Keratinocyte (primary cell): ENCODE measurements around the gene KREMEN1. TPM values are rescaled to one million over a fixed set of nuclear protein-coding genes. Genes with fewer than 3 reads are reported as not detected.

ENCODE experiments used
- DNase-seq: peaks from one replicate; pipeline ENCODE4 v3.0.0-alpha.2; 2011; ENCODE audit warnings: low read depth, missing footprints, low spot score
- FAIRE-seq: peaks from 2 replicates; lab custom pipeline; 2011; peaks lifted over from hg19 to GRCh38; lab: Jason Lieb, UNC
- H2AFZ ChIP-seq: 2 replicates; pipeline ENCODE4 v1.6.0; 2012; ENCODE audit warnings: low read length, control low read depth, inconsistent platforms; ENCODE audit not compliant: control insufficient read depth
- H3K27ac ChIP-seq: 2 replicates; pipeline ENCODE4 v1.5.1; 2011; ENCODE audit warnings: low read length; ENCODE audit not compliant: control insufficient read depth, insufficient read depth
- H3K27me3 ChIP-seq: 3 replicates; pipeline ENCODE4 v1.6.0; 2011; ENCODE audit warnings: low read length; ENCODE audit not compliant: control insufficient read depth, insufficient read depth; ENCODE audit errors: extremely low read depth
- H3K36me3 ChIP-seq, 2 experiments: 2 replicates in 1 of 2; 3 replicates in 1 of 2; pipeline ENCODE4 v1.5.1; 2011; ENCODE audit warnings: low read length in 2 of 2, mild to moderate bottlenecking in 1 of 2; ENCODE audit not compliant: control insufficient read depth in 2 of 2, insufficient read depth in 2 of 2; ENCODE audit errors: extremely low read depth in 1 of 2
- H3K4me1 ChIP-seq: 3 replicates; pipeline ENCODE4 v1.5.1; 2011; ENCODE audit warnings: low read length; ENCODE audit not compliant: control insufficient read depth, insufficient read depth; ENCODE audit errors: extremely low read depth
- H3K4me2 ChIP-seq: 3 replicates; pipeline ENCODE4 v1.6.0; 2011; ENCODE audit warnings: low read depth, low read length; ENCODE audit not compliant: control insufficient read depth, insufficient read depth; ENCODE audit errors: extremely low read depth
- H3K4me3 ChIP-seq, 3 experiments: fragments of 200-600 bp in 1 of 3; sonication (generic) in 1 of 3; 2 replicates in 2 of 3; 3 replicates in 1 of 3; pipeline ENCODE4 v1.5.1; 2011 to 2016; ENCODE audit warnings: low read length in 3 of 3, mild to moderate bottlenecking in 3 of 3, control low read depth in 2 of 3, inconsistent platforms in 1 of 3, low read depth in 1 of 3, mixed read lengths in 1 of 3, mixed run types in 1 of 3, moderate library complexity in 1 of 3; ENCODE audit not compliant: control insufficient read depth in 2 of 3, insufficient read depth in 2 of 3; ENCODE audit errors: extremely low read depth in 1 of 3
- H3K79me2 ChIP-seq: 2 replicates; pipeline ENCODE4 v1.6.0; 2012; ENCODE audit warnings: low read length; ENCODE audit not compliant: control insufficient read depth, insufficient read depth
- H3K9ac ChIP-seq: 3 replicates; pipeline ENCODE4 v1.6.0; 2011; ENCODE audit warnings: low read length; ENCODE audit not compliant: control insufficient read depth, insufficient read depth; ENCODE audit errors: extremely low read depth
- H3K9me1 ChIP-seq: 3 replicates; pipeline ENCODE4 v1.6.0; 2011; ENCODE audit warnings: low read length; ENCODE audit not compliant: control insufficient read depth, insufficient read depth; ENCODE audit errors: extremely low read depth
- H3K9me3 ChIP-seq: 2 replicates; pipeline ENCODE4 v1.5.1; 2012; ENCODE audit warnings: low read depth, low read length; ENCODE audit not compliant: control insufficient read depth
- H4K20me1 ChIP-seq: 3 replicates; pipeline ENCODE4 v1.6.0; 2011; ENCODE audit warnings: low read length; ENCODE audit not compliant: control insufficient read depth, insufficient read depth; ENCODE audit errors: extremely low read depth
- EZH2 ChIP-seq: IDR thresholded peaks from one replicate; pipeline ENCODE4 v1.6.1; 2012; ENCODE audit warnings: inconsistent platforms, mild to moderate bottlenecking, low read length, moderate library complexity
- dilution Hi-C: fragments of 300-500 bp; cut with MboI; formaldehyde crosslinking; loops from one replicate; pipeline ENCODE4 v1.7.0; 2020; ENCODE audit warnings: low sequenced_read_pairs; ENCODE audit not compliant: extremely low pct_ligation_motif_present
- polyA plus RNA-seq, 5 experiments: library from polyadenylated mRNA; depleted of rRNA in 3 of 5; stranded (reverse) in 3 of 5; stranded (forward) in 1 of 5; unstranded in 1 of 5; fragments of >200 nt; gene quantifications; 1 replicate in 1 of 5; 2 replicates in 3 of 5; 3 replicates in 1 of 5; pipeline versions ENCODE4 v1.2.1 to v1.2.3, GENCODE V29; 2011 to 2012; ENCODE audit warnings: missing spikeins in 2 of 5, low read depth in 1 of 5, low replicate concordance in 1 of 5
- TF ChIP-seq, protein P1 (sequence below), 3 experiments: IDR thresholded peaks in 1 of 3; conservative IDR thresholded peaks in 1 of 3; optimal IDR thresholded peaks in 1 of 3; 2 replicates in 2 of 3; 3 replicates in 1 of 3; pipeline versions ENCODE3 to v1.5.1; 2011; ENCODE audit warnings: low read length in 3 of 3, mild to moderate bottlenecking in 3 of 3, moderate library complexity in 2 of 3, control low read depth in 1 of 3, inconsistent platforms in 1 of 3; ENCODE audit not compliant: insufficient read depth in 2 of 3; ENCODE audit errors: extremely low read depth in 1 of 3

KREMEN1 gene
- polyA plus RNA-seq, 1 donor (not counting 4 experiments of a cell fraction or from before 2014, with no cell fraction given) = 6.8 TPM

DNA sequence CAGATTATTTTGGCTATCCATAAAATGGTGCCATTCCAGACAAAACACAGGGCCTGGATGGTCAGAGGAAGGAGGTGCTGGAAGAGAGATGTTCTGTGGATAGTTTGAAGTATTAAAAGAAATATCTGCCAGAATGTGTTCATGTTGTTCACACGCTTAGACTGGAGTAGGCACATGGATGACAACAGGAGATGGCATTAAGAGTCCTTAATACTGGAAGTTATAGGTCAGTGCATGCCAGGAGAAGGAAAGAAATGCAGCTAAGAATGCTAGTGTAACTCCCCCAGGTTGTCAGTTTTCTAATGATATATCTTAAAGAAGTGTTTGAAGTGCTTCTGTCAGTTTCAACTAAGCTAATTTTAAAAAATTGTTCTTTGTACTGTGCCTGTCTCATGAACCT, 20.2 kb downstream of the KREMEN1 start:
- Histone ChIP-seq H2AFZ (no peak overlapping the region), H3K9ac (no peak overlapping the region), H3K27ac (no peak overlapping the region), H3K27me3 (no peaks in the 10 kb centered on the region), H3K36me3 (no peaks in the 10 kb centered on the region), H4K20me1 (no peaks in the 10 kb centered on the region), H3K4me3 (no peak overlapping the region), H3K9me1 (no peaks in the 10 kb centered on the region), H3K4me2 (no peak overlapping the region), H3K79me2 (no peaks in the 10 kb centered on the region), H3K4me1 (peaks cover 2% of the 10 kb centered on the region), H3K9me3 (no peaks in the 10 kb centered on the region)
- FAIRE-seq = no peak
- DNase-seq = no peak
- dilution Hi-C loops = no loop called here
- no peak for TF ChIP-seq EZH2
- TF ChIP-seq, protein P1, sequence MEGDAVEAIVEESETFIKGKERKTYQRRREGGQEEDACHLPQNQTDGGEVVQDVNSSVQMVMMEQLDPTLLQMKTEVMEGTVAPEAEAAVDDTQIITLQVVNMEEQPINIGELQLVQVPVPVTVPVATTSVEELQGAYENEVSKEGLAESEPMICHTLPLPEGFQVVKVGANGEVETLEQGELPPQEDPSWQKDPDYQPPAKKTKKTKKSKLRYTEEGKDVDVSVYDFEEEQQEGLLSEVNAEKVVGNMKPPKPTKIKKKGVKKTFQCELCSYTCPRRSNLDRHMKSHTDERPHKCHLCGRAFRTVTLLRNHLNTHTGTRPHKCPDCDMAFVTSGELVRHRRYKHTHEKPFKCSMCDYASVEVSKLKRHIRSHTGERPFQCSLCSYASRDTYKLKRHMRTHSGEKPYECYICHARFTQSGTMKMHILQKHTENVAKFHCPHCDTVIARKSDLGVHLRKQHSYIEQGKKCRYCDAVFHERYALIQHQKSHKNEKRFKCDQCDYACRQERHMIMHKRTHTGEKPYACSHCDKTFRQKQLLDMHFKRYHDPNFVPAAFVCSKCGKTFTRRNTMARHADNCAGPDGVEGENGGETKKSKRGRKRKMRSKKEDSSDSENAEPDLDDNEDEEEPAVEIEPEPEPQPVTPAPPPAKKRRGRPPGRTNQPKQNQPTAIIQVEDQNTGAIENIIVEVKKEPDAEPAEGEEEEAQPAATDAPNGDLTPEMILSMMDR (optimal IDR thresholded peaks at IDR 0.05 in 1 of 3, IDR thresholded peaks at IDR 0.05 in 1 of 3, conservative IDR thresholded peaks at IDR 0.05 in 1 of 3; ENCODE audit: extremely low read depth in 1 of 3, insufficient read depth in 2 of 3, low read length in 3 of 3) = no peak

DNA sequence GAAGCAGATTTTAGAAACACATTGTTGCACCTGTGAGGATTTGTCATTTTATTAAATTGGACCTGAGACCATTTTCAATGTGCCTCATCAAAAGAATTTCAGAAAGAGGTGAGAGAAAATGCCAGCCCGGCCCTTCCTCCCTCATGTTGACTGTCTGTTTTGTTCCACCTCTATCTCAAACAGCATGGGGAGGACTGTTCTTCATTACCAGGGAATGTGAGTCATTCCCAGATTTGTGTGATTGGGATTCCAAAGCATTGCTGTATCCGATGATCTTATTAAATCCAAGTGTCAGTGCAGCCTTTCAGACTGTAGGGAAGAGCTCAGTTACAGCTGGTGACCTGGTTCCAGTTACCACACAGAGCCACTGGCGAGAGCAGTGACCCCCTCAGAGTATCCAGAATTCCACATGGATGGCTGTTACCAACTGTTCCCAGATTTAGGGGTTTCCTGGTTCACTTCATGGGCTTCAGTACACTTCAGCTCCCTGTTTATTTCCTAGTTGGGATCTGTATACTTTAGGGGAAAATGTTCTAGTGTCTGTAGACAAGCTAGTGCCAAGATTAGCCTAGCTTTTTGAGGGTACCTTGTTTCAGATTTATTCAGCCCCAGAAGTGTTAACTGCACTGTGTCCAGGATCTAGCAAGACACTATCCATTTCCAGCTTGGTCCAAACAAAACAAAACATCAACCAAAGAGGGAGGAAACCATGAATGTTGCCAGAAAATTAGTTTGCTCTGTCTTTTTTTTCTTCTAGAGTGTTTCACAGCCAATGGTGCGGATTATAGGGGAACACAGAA, 20.9 kb downstream of the KREMEN1 start:
- DNase-seq = no peak
- no peak overlapping the region for H2AFZ ChIP-seq
- H3K79me2 ChIP-seq = no peaks in the 10 kb centered on the region
- no peak overlapping the region for H3K4me2 ChIP-seq
- dilution Hi-C loops = no loop called here
- no peaks in the 10 kb centered on the region for H3K9me3 ChIP-seq
- H3K4me1 ChIP-seq = peaks cover 2% of the 10 kb centered on the region
- no peak overlapping the region for H3K27ac ChIP-seq
- FAIRE-seq = no peak
- H3K9me1 ChIP-seq = no peaks in the 10 kb centered on the region
- no peak overlapping the region for H3K9ac ChIP-seq
- H3K27me3 ChIP-seq = no peaks in the 10 kb centered on the region
- H3K4me3 ChIP-seq = no peak overlapping the region
- no peaks in the 10 kb centered on the region for H4K20me1 ChIP-seq
- no peaks in the 10 kb centered on the region for H3K36me3 ChIP-seq
- TF ChIP-seq EZH2 = no peak
- TF ChIP-seq, protein P1 (optimal IDR thresholded peaks at IDR 0.05 in 1 of 3, IDR thresholded peaks at IDR 0.05 in 1 of 3, conservative IDR thresholded peaks at IDR 0.05 in 1 of 3; ENCODE audit: extremely low read depth in 1 of 3, insufficient read depth in 2 of 3, low read length in 3 of 3) = no peak
